Fibroblast of the aortic adventitia (primary cell): Measurements from ENCODE around the gene HAND2. TPM values are rescaled to one million over a fixed set of nuclear protein-coding genes. Genes with fewer than 3 reads are reported as not detected.

Source experiments
- DNase-seq: peaks from one replicate; pipeline ENCODE4 v3.0.0-alpha.2; 2010; ENCODE audit warnings: low read depth
- H3K4me3 ChIP-seq: 2 replicates; pipeline ENCODE4 v1.5.1; 2011; ENCODE audit warnings: low read depth, mild to moderate bottlenecking, control low read depth, low read length, moderate library complexity
- total RNA-seq: library from RNA; depleted of rRNA; stranded (reverse); fragments of >200 nt; gene quantifications from 2 replicates; pipeline ENCODE4 v1.2.3, GENCODE V29; 2012; ENCODE audit warnings: low replicate concordance
- TF ChIP-seq, protein P1 (sequence below): IDR thresholded peaks from 2 replicates; pipeline ENCODE4 v1.5.1; 2011; ENCODE audit warnings: mild to moderate bottlenecking, low read length, control low read depth, inconsistent platforms; ENCODE audit not compliant: insufficient read depth

HAND2 gene
- total RNA-seq, 1 donor, result 31.3 TPM

DNA sequence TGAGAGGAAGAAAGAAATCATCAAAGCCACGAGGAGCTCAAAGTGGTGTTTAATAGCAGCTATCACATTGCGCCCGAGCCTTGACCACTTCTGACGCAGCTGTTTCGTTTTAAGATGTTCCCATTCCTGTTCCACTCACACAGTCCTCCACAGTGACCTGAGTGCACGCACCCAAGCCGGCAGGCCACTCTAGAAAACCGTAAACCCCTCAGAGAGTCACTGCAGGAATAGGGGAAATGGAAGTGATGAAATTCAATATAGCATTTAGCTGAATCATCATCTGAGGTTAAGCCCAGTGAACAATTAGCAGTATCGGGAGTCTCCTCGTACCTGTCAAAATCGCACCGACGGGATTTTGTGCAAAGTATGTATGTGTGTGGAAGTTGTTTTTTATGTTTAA is 17.9 kb upstream of the HAND2 start:
- TF ChIP-seq, protein P1, sequence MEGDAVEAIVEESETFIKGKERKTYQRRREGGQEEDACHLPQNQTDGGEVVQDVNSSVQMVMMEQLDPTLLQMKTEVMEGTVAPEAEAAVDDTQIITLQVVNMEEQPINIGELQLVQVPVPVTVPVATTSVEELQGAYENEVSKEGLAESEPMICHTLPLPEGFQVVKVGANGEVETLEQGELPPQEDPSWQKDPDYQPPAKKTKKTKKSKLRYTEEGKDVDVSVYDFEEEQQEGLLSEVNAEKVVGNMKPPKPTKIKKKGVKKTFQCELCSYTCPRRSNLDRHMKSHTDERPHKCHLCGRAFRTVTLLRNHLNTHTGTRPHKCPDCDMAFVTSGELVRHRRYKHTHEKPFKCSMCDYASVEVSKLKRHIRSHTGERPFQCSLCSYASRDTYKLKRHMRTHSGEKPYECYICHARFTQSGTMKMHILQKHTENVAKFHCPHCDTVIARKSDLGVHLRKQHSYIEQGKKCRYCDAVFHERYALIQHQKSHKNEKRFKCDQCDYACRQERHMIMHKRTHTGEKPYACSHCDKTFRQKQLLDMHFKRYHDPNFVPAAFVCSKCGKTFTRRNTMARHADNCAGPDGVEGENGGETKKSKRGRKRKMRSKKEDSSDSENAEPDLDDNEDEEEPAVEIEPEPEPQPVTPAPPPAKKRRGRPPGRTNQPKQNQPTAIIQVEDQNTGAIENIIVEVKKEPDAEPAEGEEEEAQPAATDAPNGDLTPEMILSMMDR, result no peak
- DNase-seq, result no peak
- H3K4me3 ChIP-seq, result no peak overlapping the region

GRCh38 chr4:173546776-173547175 is 16.7 kb upstream of the HAND2 start:
- no peak for DNase-seq
- H3K4me3 ChIP-seq, result no peak overlapping the region
- TF ChIP-seq, protein P1, result no peak

- DNase-seq, result no peak
- H3K4me3 ChIP-seq, result no peak overlapping the region
- TF ChIP-seq, protein P1, result no peak
Measured at GRCh38 chr4:173545440-173545839, 15.4 kb upstream of the HAND2 start.

- H3K4me3 ChIP-seq, result no peak overlapping the region
- TF ChIP-seq, protein P1, result no peak
- no peak for DNase-seq
Measured at GRCh38 chr4:173543266-173543665, 13.2 kb upstream of the HAND2 start.

- DNase-seq, result no peak
- TF ChIP-seq, protein P1, result no peak
- H3K4me3 ChIP-seq, result no peak overlapping the region
Measured at GRCh38 chr4:173539986-173540385, 10.0 kb upstream of the HAND2 start.

GRCh38 chr4:173538909-173539445 is 8.9 kb upstream of the HAND2 start:
- peak overlapping the region; percentile 68 for H3K4me3 ChIP-seq
- DNase-seq, result peak; percentile 52
- TF ChIP-seq, protein P1, result no peak

GRCh38 chr4:173538148-173538908 is 8.3 kb upstream of the HAND2 start:
- TF ChIP-seq, protein P1, result no peak
- peak; percentile 49 for DNase-seq
- peak overlapping the region; percentile 68 for H3K4me3 ChIP-seq
